GM18861 (cell line): ENCODE data around the gene PRKD1.

Experiments
- ATAC-seq: cut with Tn5 transposase; IDR thresholded peaks from one replicate; pipeline ENCODE4 v1.9.1; 2021; ENCODE audit not compliant: unreplicated experiment

The PRKD1 gene

GRCh38 chr14:29630566-29631160 is 297.0 kb downstream of the PRKD1 start:
- no peak for ATAC-seq

- no peak for ATAC-seq
Measured at GRCh38 chr14:29629839-29630238, 297.8 kb downstream of the PRKD1 start.

GRCh38 chr14:29627137-29627536 is 300.5 kb downstream of the PRKD1 start:
- no peak for ATAC-seq

- no peak for ATAC-seq
Measured at GRCh38 chr14:29618323-29619067, 309.2 kb downstream of the PRKD1 start.

GRCh38 chr14:29616922-29617321 is 310.7 kb downstream of the PRKD1 start:
- no peak for ATAC-seq

GRCh38 chr14:29608861-29609260 is 318.8 kb downstream of the PRKD1 start:
- ATAC-seq, result no peak

- no peak for ATAC-seq
Measured at GRCh38 chr14:29607169-29607568, 320.5 kb downstream of the PRKD1 start.

GRCh38 chr14:29603696-29604095 is 324.0 kb downstream of the PRKD1 start:
- no peak for ATAC-seq

GRCh38 chr14:29601616-29602015 is 326.0 kb downstream of the PRKD1 start:
- ATAC-seq, result no peak

- no peak for ATAC-seq
Measured at GRCh38 chr14:29587761-29588470, 339.7 kb downstream of the PRKD1 start.

GRCh38 chr14:29587046-29587445 is 340.6 kb downstream of the PRKD1 start:
- ATAC-seq, result no peak

- no peak for ATAC-seq
Measured at GRCh38 chr14:29584992-29585391, 342.7 kb downstream of the PRKD1 start.

- no peak for ATAC-seq
Measured at GRCh38 chr14:29580763-29581162, 346.9 kb downstream of the PRKD1 start.

GRCh38 chr14:29579838-29580237 is 347.8 kb downstream of the PRKD1 start:
- ATAC-seq, result no peak

GRCh38 chr14:29576927-29577326 is 350.7 kb downstream of the PRKD1 start:
- no peak for ATAC-seq

GRCh38 chr14:29569194-29569593 is 358.5 kb downstream of the PRKD1 start:
- ATAC-seq, result no peak

GRCh38 chr14:29566194-29566593 is 361.5 kb downstream of the PRKD1 start:
- ATAC-seq, result no peak

- no peak for ATAC-seq
Measured at GRCh38 chr14:29558516-29558915, 369.1 kb downstream of the PRKD1 start.

- no peak for ATAC-seq
Measured at GRCh38 chr14:29554335-29554734, 373.3 kb downstream of the PRKD1 start.

- no peak for ATAC-seq
Measured at GRCh38 chr14:29553427-29553826, 374.2 kb downstream of the PRKD1 start.

- peak; percentile 88 for ATAC-seq
Measured at GRCh38 chr14:29548948-29549370, 378.7 kb downstream of the PRKD1 start.

GRCh38 chr14:29545714-29546113 is 381.9 kb downstream of the PRKD1 start:
- no peak for ATAC-seq
